ENCODE results near the gene GGT5. TPM values are rescaled to one million over a fixed set of nuclear protein-coding genes. Genes with fewer than 3 reads are reported as not detected.
A peak's percentile ranks its signal among the peaks of the same experiment; 100 is the strongest.

GGT5 gene
- total and polyA plus RNA-seq, 2 of the 13 experiments (the other 11 are each of a cell fraction or from before 2014, with no cell fraction given): 0.69 to 3.1 TPM

- TF ChIP-seq CCDC6 (CRISPR knock-in tag; IDR thresholded peaks at IDR 0.05): no peak
- TF ChIP-seq CEBPB (IDR thresholded peaks at IDR 0.05; ENCODE audit: borderline replicate concordance, low read depth, low read length): no peak
Observed at GRCh38 chr22:24175160-24175808, 69.6 kb downstream of the GGT5 start (continued).

GRCh38 chr22:24171822-24172221, 73.1 kb downstream of the GGT5 start:
- Histone ChIP-seq H4K20me1 (ENCODE audit: insufficient read depth, low read length) (peaks cover 6% of the 10 kb centered on the region; the same call in 1 of the 2 replicates), H3K4me2 (ENCODE audit: low read depth, low read length) (no peak overlapping the region), H3K27me3 (ENCODE audit: control insufficient read depth in 1 of 2, insufficient read depth in 2 of 2, low read length in 2 of 2) (no peaks in the 10 kb centered on the region), H3K27ac (ENCODE audit: extremely low read length, insufficient read depth, low read length) (no peak overlapping the region), H3K79me2 (ENCODE audit: insufficient read depth, low read length) (no peaks in the 10 kb centered on the region), H3K4me1 (ENCODE audit: insufficient read depth, low read length) (no peaks in the 10 kb centered on the region), H3K4me3 (replicated peaks in 1 of 3; ENCODE audit: insufficient read depth in 1 of 3, low read depth in 2 of 3, low read length in 3 of 3) (no peak overlapping the region), H3K9ac (ENCODE audit: insufficient read depth, low read depth, low read length) (no peak overlapping the region), H2AFZ (ENCODE audit: low read length) (no peak overlapping the region), H3K36me3 (replicated peaks in 1 of 2; ENCODE audit: control insufficient read depth in 1 of 2, insufficient read depth in 2 of 2, low read length in 2 of 2) (peaks cover 29 to 71% of the 10 kb centered on the region in 2 experiments; a peak in 4 of 5 replicates), H3K9me3 (ENCODE audit: low read length) (no peaks in the 10 kb centered on the region)
- ATAC-seq (no peak), DNase-seq (ENCODE audit: low spot score) (no peak), FAIRE-seq (no peak)
- in situ Hi-C loops (cut with HindIII; ENCODE audit: extremely low pct_ligation_motif_present, low pct_unique_long_range_greater_than_20kb): no loop called here
- BruUV-seq (replicated peaks): no TSS peak
- TF ChIP-seq AGO2 (optimal IDR thresholded peaks at IDR 0.05; ENCODE audit: low read depth, low read length) (peak; percentile 52), SNAPC5 (CRISPR knock-in tag; IDR thresholded peaks at IDR 0.05; ENCODE audit: borderline replicate concordance) (no peak)
- intact Hi-C loops (cut with micrococcal nuclease; ENCODE audit: unreplicated experiment): no loop called here
- ChIA-PET POLR2A (no interaction called here), CTCF (ENCODE audit: low intra/inter-chr PET ratio, low total read pairs) (no interaction called here)
- WGBS (ENCODE audit: low lambda C conversion rate): 100% methylated on average over 8 of the region's 12 CpGs

GRCh38 chr22:24170632-24171031, 74.2 kb downstream of the GGT5 start:
- Histone ChIP-seq H2AFZ (ENCODE audit: low read length) (no peak overlapping the region), H3K4me3 (replicated peaks in 1 of 3; ENCODE audit: insufficient read depth in 1 of 3, low read depth in 2 of 3, low read length in 3 of 3) (no peak overlapping the region), H3K4me2 (ENCODE audit: low read depth, low read length) (no peak overlapping the region), H3K79me2 (ENCODE audit: insufficient read depth, low read length) (no peaks in the 10 kb centered on the region), H3K9me3 (ENCODE audit: low read length) (no peaks in the 10 kb centered on the region), H3K9ac (ENCODE audit: insufficient read depth, low read depth, low read length) (no peak overlapping the region), H3K27me3 (ENCODE audit: control insufficient read depth in 1 of 2, insufficient read depth in 2 of 2, low read length in 2 of 2) (no peaks in the 10 kb centered on the region), H3K36me3 (replicated peaks in 1 of 2; ENCODE audit: control insufficient read depth in 1 of 2, insufficient read depth in 2 of 2, low read length in 2 of 2) (peaks cover 30 to 74% of the 10 kb centered on the region in 2 experiments; a peak in 4 of 5 replicates), H3K27ac (ENCODE audit: extremely low read length, insufficient read depth, low read length) (no peak overlapping the region), H3K4me1 (ENCODE audit: insufficient read depth, low read length) (no peaks in the 10 kb centered on the region), H4K20me1 (ENCODE audit: insufficient read depth, low read length) (peaks cover 6% of the 10 kb centered on the region; the same call in 1 of the 2 replicates)
- DNase-seq (ENCODE audit: low spot score): no peak
- no peak for ATAC-seq
- TF ChIP-seq EED (CRISPR knock-in tag; IDR thresholded peaks at IDR 0.05) (no peak), IRF2 (CRISPR knock-in tag; IDR thresholded peaks at IDR 0.05) (no peak)
- WGBS (ENCODE audit: low lambda C conversion rate): 100% methylated on average over 1 of the region's 5 CpGs
- intact Hi-C loops (cut with micrococcal nuclease; ENCODE audit: unreplicated experiment): no loop called here
- no peak for FAIRE-seq
- in situ Hi-C loops (cut with HindIII; ENCODE audit: extremely low pct_ligation_motif_present, low pct_unique_long_range_greater_than_20kb): no loop called here
- POLR2A ChIA-PET: no interaction called here
- BruUV-seq (replicated peaks): no TSS peak
- CTCF ChIA-PET (ENCODE audit: low intra/inter-chr PET ratio, low total read pairs): no interaction called here

All from HepG2 (cell line).